Trophoblast cell (in vitro differentiated cells and primary cell): Measurements from ENCODE around the gene PPARGC1A.

Experiments
- DNase-seq, 2 donors: peaks; one replicate each; pipeline ENCODE4 v3.0.0-alpha.2; 2016
- H2AFZ ChIP-seq: 2 replicates; pipeline ENCODE4 v1.6.1; 2013; ENCODE audit warnings: low read length, moderate library complexity, mild to moderate bottlenecking; ENCODE audit not compliant: insufficient read depth, poor library complexity
- H2AK5ac ChIP-seq: 2 replicates; pipeline ENCODE4 v1.6.1; 2013; ENCODE audit warnings: mild to moderate bottlenecking, low read length
- H2BK120ac ChIP-seq: 2 replicates; pipeline ENCODE4 v1.6.1; 2013; ENCODE audit warnings: low read length, mild to moderate bottlenecking, moderate library complexity; ENCODE audit not compliant: insufficient read depth, poor library complexity
- H2BK12ac ChIP-seq: 2 replicates; pipeline ENCODE4 v1.6.1; 2013; ENCODE audit warnings: mild to moderate bottlenecking, low read length, moderate library complexity
- H2BK5ac ChIP-seq: 2 replicates; pipeline ENCODE4 v1.6.1; 2013; ENCODE audit warnings: low read length, low read depth, moderate library complexity, mild to moderate bottlenecking; ENCODE audit not compliant: poor library complexity
- H3K14ac ChIP-seq: 2 replicates; pipeline ENCODE4 v1.6.1; 2013; ENCODE audit warnings: mild to moderate bottlenecking, low read length
- H3K18ac ChIP-seq: 2 replicates; pipeline ENCODE4 v1.6.1; 2013; ENCODE audit warnings: mild to moderate bottlenecking, low read length
- H3K23ac ChIP-seq: 2 replicates; pipeline ENCODE4 v1.6.1; 2013; ENCODE audit warnings: low read length
- H3K27ac ChIP-seq: 2 replicates; pipeline ENCODE4 v1.5.1; 2013; ENCODE audit warnings: low read depth, mild to moderate bottlenecking, inconsistent platforms, low read length, moderate library complexity
- H3K27me3 ChIP-seq: 2 replicates; pipeline ENCODE4 v1.6.1; 2013; ENCODE audit warnings: inconsistent platforms, mild to moderate bottlenecking, low read length, moderate library complexity; ENCODE audit not compliant: insufficient read depth
- H3K36me3 ChIP-seq, 2 experiments: 1 replicate in 1 of 2; 2 replicates in 1 of 2; pipeline ENCODE4 v1.6.1; 2013; ENCODE audit warnings: low read length in 2 of 2, mild to moderate bottlenecking in 2 of 2, moderate library complexity in 1 of 2; ENCODE audit not compliant: insufficient read depth in 2 of 2, control insufficient read depth in 1 of 2
- H3K4ac ChIP-seq: 2 replicates; pipeline ENCODE4 v1.6.1; 2013; ENCODE audit warnings: low read depth, mild to moderate bottlenecking, low read length, moderate library complexity
- H3K4me1 ChIP-seq, 2 experiments: 1 replicate in 1 of 2; 2 replicates in 1 of 2; pipeline ENCODE4 v1.6.1; 2013; ENCODE audit warnings: low read length in 2 of 2, mild to moderate bottlenecking in 2 of 2, moderate library complexity in 1 of 2; ENCODE audit not compliant: insufficient read depth in 2 of 2, control insufficient read depth in 1 of 2
- H3K4me2 ChIP-seq: 2 replicates; pipeline ENCODE4 v1.6.1; 2013; ENCODE audit warnings: inconsistent platforms, mild to moderate bottlenecking, low read length, moderate library complexity
- H3K4me3 ChIP-seq: 2 replicates; pipeline ENCODE4 v1.5.1; 2013; ENCODE audit warnings: mild to moderate bottlenecking, low read depth, low read length, inconsistent platforms
- H3K79me1 ChIP-seq: one replicate; pipeline ENCODE4 v1.6.1; 2013; ENCODE audit warnings: low read length
- H3K79me2 ChIP-seq: 2 replicates; pipeline ENCODE4 v1.6.1; 2013; ENCODE audit warnings: low read length, mild to moderate bottlenecking; ENCODE audit not compliant: control insufficient read depth, insufficient read depth, poor library complexity
- H3K9ac ChIP-seq: 2 replicates; pipeline ENCODE4 v1.6.1; 2013; ENCODE audit warnings: mild to moderate bottlenecking, low read length
- H3K9me3 ChIP-seq: 2 replicates; pipeline ENCODE4 v1.6.1; 2013; ENCODE audit warnings: low read depth, mild to moderate bottlenecking, control low read depth, inconsistent platforms, low read length; ENCODE audit not compliant: insufficient read depth
- H4K12ac ChIP-seq: 2 replicates; pipeline ENCODE4 v1.6.1; 2013; ENCODE audit warnings: low read depth, mild to moderate bottlenecking, low read length, moderate library complexity
- H4K8ac ChIP-seq: 2 replicates; pipeline ENCODE4 v1.6.1; 2013; ENCODE audit warnings: low read depth, mild to moderate bottlenecking, low read length, moderate library complexity
- H4K91ac ChIP-seq: one replicate; pipeline ENCODE4 v1.6.1; 2013; ENCODE audit warnings: low read depth, mild to moderate bottlenecking, low read length, moderate library complexity
- WGBS: extraction: QIAGEN DNeasy Blood & Tissue Kit; methylation state at CpG from one replicate; pipeline ENCODE4 v1.1.7; 2013; ENCODE audit warnings: missing lambda C conversion rate; ENCODE audit not compliant: insufficient read length, insufficient coverage; ENCODE audit errors: extremely low coverage; 5-methylcytosine and 5-hydroxymethylcytosine counted together

Gene PPARGC1A

GRCh38 chr4:23762551-23762950 is 127.3 kb downstream of the PPARGC1A start:
- Histone ChIP-seq H2AFZ (no peak overlapping the region), H4K8ac (no peak overlapping the region), H3K9ac (no peak overlapping the region), H3K9me3 (no peaks in the 10 kb centered on the region), H2BK5ac (no peak overlapping the region), H3K14ac (no peak overlapping the region), H3K18ac (no peak overlapping the region), H3K79me2 (no peaks in the 10 kb centered on the region), H3K4me1 (no peaks in the 10 kb centered on the region), H2BK12ac (no peak overlapping the region), H4K91ac (no peak overlapping the region), H3K4ac (no peak overlapping the region), H3K4me3 (no peak overlapping the region), H3K27me3 (no peaks in the 10 kb centered on the region), H3K36me3 (no peaks in the 10 kb centered on the region), H3K27ac (no peak overlapping the region), H2BK120ac (no peak overlapping the region), H2AK5ac (no peak overlapping the region), H3K79me1 (no peaks in the 10 kb centered on the region), H3K4me2 (no peak overlapping the region), H3K23ac (no peak overlapping the region), H4K12ac (no peak overlapping the region)
- no CpG with 5 or more reads among the region's 2 CpGs for WGBS
- no peak for DNase-seq

GRCh38 chr4:23759066-23759465 is 130.8 kb downstream of the PPARGC1A start:
- no peak overlapping the region for H2AFZ ChIP-seq
- no peak for DNase-seq
- H3K4ac ChIP-seq = no peak overlapping the region
- no peak overlapping the region for H3K18ac ChIP-seq
- no CpG with 5 or more reads among the region's 2 CpGs for WGBS
- H3K79me2 ChIP-seq = no peaks in the 10 kb centered on the region
- no peak overlapping the region for H4K12ac ChIP-seq
- H3K27me3 ChIP-seq = no peaks in the 10 kb centered on the region
- no peak overlapping the region for H3K4me3 ChIP-seq
- no peaks in the 10 kb centered on the region for H3K4me1 ChIP-seq
- H4K91ac ChIP-seq = no peak overlapping the region
- no peak overlapping the region for H3K4me2 ChIP-seq
- H3K79me1 ChIP-seq = no peaks in the 10 kb centered on the region
- no peak overlapping the region for H2BK120ac ChIP-seq
- H2BK5ac ChIP-seq = no peak overlapping the region
- H2BK12ac ChIP-seq = no peak overlapping the region
- no peak overlapping the region for H4K8ac ChIP-seq
- H3K27ac ChIP-seq = no peak overlapping the region
- H3K9ac ChIP-seq = no peak overlapping the region
- H3K23ac ChIP-seq = no peak overlapping the region
- no peaks in the 10 kb centered on the region for H3K9me3 ChIP-seq
- H3K36me3 ChIP-seq = no peaks in the 10 kb centered on the region
- H2AK5ac ChIP-seq = no peak overlapping the region
- no peak overlapping the region for H3K14ac ChIP-seq

GRCh38 chr4:23754688-23755087 is 135.2 kb downstream of the PPARGC1A start:
- H3K9ac ChIP-seq = no peak overlapping the region
- no peaks in the 10 kb centered on the region for H3K27me3 ChIP-seq
- H2AK5ac ChIP-seq = no peak overlapping the region
- H2BK5ac ChIP-seq = no peak overlapping the region
- H4K8ac ChIP-seq = no peak overlapping the region
- H3K18ac ChIP-seq = no peak overlapping the region
- no peaks in the 10 kb centered on the region for H3K36me3 ChIP-seq
- no peak overlapping the region for H3K27ac ChIP-seq
- no peak overlapping the region for H4K91ac ChIP-seq
- no CpG with 5 or more reads among the region's 1 CpG for WGBS
- H2AFZ ChIP-seq = no peak overlapping the region
- no peaks in the 10 kb centered on the region for H3K79me2 ChIP-seq
- H3K4me3 ChIP-seq = no peak overlapping the region
- H3K4me1 ChIP-seq = no peaks in the 10 kb centered on the region
- no peak overlapping the region for H2BK120ac ChIP-seq
- no peaks in the 10 kb centered on the region for H3K9me3 ChIP-seq
- H2BK12ac ChIP-seq = no peak overlapping the region
- no peaks in the 10 kb centered on the region for H3K79me1 ChIP-seq
- DNase-seq = no peak
- H3K23ac ChIP-seq = no peak overlapping the region
- H3K4ac ChIP-seq = no peak overlapping the region
- H3K14ac ChIP-seq = no peak overlapping the region
- H4K12ac ChIP-seq = no peak overlapping the region
- no peak overlapping the region for H3K4me2 ChIP-seq

DNA sequence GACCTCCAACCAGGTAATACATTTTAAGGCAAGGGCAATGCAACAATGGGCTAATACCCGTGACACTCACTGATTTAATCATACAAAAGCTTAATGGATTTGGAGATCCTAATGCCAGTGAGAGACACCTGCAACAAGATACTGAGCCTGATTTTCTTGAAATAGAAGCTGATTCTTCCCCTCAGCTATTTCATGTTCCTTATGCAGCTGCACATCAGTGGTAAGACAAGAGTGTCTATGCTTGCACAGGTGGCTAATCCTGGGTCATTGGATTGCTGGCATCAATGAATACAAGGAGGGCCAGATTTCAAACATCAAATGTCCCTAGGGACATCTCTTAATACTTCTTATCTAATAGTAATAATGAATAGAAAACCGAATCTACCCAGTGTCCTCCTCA is 139.7 kb downstream of the PPARGC1A start:
- Histone ChIP-seq H4K8ac (no peak overlapping the region), H3K4ac (no peak overlapping the region), H3K4me1 (no peaks in the 10 kb centered on the region), H3K18ac (no peak overlapping the region), H3K79me1 (no peaks in the 10 kb centered on the region), H3K4me3 (no peak overlapping the region), H4K91ac (no peak overlapping the region), H2BK120ac (no peak overlapping the region), H3K27ac (no peak overlapping the region), H3K36me3 (no peaks in the 10 kb centered on the region), H2BK12ac (no peak overlapping the region), H3K79me2 (no peaks in the 10 kb centered on the region), H3K27me3 (no peaks in the 10 kb centered on the region), H2BK5ac (no peak overlapping the region), H2AK5ac (no peak overlapping the region), H3K23ac (no peak overlapping the region), H3K9ac (no peak overlapping the region), H2AFZ (no peak overlapping the region), H3K9me3 (no peaks in the 10 kb centered on the region), H3K4me2 (no peak overlapping the region), H3K14ac (no peak overlapping the region), H4K12ac (no peak overlapping the region)
- no peak for DNase-seq
- no CpG with 5 or more reads among the region's 2 CpGs for WGBS
